MM.1S (cell line): ENCODE data around the gene AKAP6.
A peak's percentile ranks its signal among the peaks of the same experiment; 100 is the strongest.

ENCODE experiments used
- DNase-seq: peaks from one replicate; pipeline ENCODE4 v3.0.0-alpha.2; 2015
- H2AFZ ChIP-seq: fragments of 300-600 bp; sonication (generic); 2 replicates; pipeline ENCODE4 v1.6.0; 2016; ENCODE audit warnings: antibody characterized with exemption, low read length
- H3F3A ChIP-seq: fragments of 300-600 bp; sonication (generic); 2 replicates; pipeline ENCODE4 v1.6.1; 2016; ENCODE audit warnings: mild to moderate bottlenecking, antibody characterized with exemption, low read length, moderate library complexity, mixed read lengths; ENCODE audit not compliant: insufficient read depth
- H3K27ac ChIP-seq: fragments of 300-600 bp; sonication (generic); 2 replicates; pipeline ENCODE4 v1.5.1; 2016; ENCODE audit warnings: mild to moderate bottlenecking, low read length
- H3K27me3 ChIP-seq: fragments of 300-600 bp; sonication (generic); replicated peaks from 2 replicates; pipeline ENCODE4 v1.6.0; 2016; ENCODE audit warnings: low read length; ENCODE audit not compliant: insufficient read depth
- H3K36me3 ChIP-seq: fragments of 300-600 bp; sonication (generic); replicated peaks from 2 replicates; pipeline ENCODE4 v1.6.1; 2016; ENCODE audit warnings: mild to moderate bottlenecking, low read length, mixed read lengths; ENCODE audit not compliant: insufficient read depth
- H3K4me1 ChIP-seq: fragments of 300-600 bp; sonication (generic); 2 replicates; pipeline ENCODE4 v1.6.1; 2016; ENCODE audit warnings: low read length, mixed read lengths
- H3K4me2 ChIP-seq: fragments of 300-600 bp; sonication (generic); 2 replicates; pipeline ENCODE4 v1.6.0; 2016; ENCODE audit warnings: low read depth, low read length
- H3K4me3 ChIP-seq: fragments of 300-600 bp; sonication (generic); 2 replicates; pipeline ENCODE4 v1.5.1; 2016; ENCODE audit warnings: low read length, mixed read lengths
- H3K79me2 ChIP-seq: fragments of 300-600 bp; sonication (generic); 2 replicates; pipeline ENCODE4 v1.6.1; 2016; ENCODE audit warnings: mixed run types, low read length, mixed read lengths
- H3K9ac ChIP-seq: fragments of 300-600 bp; sonication (generic); 2 replicates; pipeline ENCODE4 v1.6.1; 2016; ENCODE audit warnings: low read length, mixed read lengths
- H3K9me2 ChIP-seq: fragments of 300-600 bp; sonication (generic); replicated peaks from 2 replicates; pipeline ENCODE4 v1.6.1; 2016; ENCODE audit warnings: mild to moderate bottlenecking, low read length, mixed read lengths; ENCODE audit not compliant: insufficient read depth
- H3K9me3 ChIP-seq: fragments of 300-600 bp; sonication (generic); replicated peaks from 2 replicates; pipeline ENCODE4 v1.6.1; 2016; ENCODE audit warnings: mild to moderate bottlenecking, low read length, mixed read lengths; ENCODE audit not compliant: insufficient read depth
- H4K20me1 ChIP-seq: fragments of 300-600 bp; sonication (generic); 2 replicates; pipeline ENCODE4 v1.6.1; 2016; ENCODE audit warnings: mild to moderate bottlenecking, low read length, moderate library complexity, mixed read lengths; ENCODE audit not compliant: insufficient read depth
- CTCF ChIP-seq: fragments of 300-600 bp; sonication (generic); IDR thresholded peaks from 2 replicates; pipeline ENCODE4 v1.5.1; 2016; ENCODE audit warnings: antibody characterized with exemption, low read length, mixed read lengths
- EZH2 ChIP-seq: fragments of 300-600 bp; sonication (generic); optimal IDR thresholded peaks from 2 replicates; pipeline ENCODE3; 2017; ENCODE audit warnings: low read depth, mild to moderate bottlenecking, antibody characterized with exemption, low read length, mixed read lengths
- EZH2phosphoT487 ChIP-seq: fragments of 300-600 bp; sonication (generic); IDR thresholded peaks from 2 replicates; pipeline ENCODE4 v1.6.1; 2018; ENCODE audit warnings: antibody characterized with exemption, low read length

Gene AKAP6

DNA sequence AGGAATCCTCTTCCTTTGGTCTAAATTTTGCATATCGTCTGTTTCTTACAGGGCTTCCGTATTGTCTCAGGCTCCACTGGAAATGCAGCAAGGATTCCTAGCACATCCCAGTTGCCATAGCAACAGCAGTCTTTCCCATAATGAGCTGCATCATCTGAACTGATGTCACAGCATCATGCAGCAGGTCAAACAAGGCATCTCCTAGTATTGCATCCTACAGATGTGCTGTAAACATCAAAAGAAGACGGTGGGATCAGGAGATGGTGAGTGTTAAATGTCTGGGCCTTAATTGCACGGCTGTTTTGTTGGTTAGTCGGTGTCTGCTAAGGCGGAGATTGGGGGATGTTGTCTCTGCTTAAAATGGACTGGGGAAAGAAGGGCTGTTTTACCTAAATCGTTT lies at the start of gene AKAP6:
Gene AKAP6 (plus strand): TSS at position 153 of the 400 bp plus-strand sequence. CDS start 104,196 bp downstream, outside the sequence.
- Histone ChIP-seq H3K79me2 (no peaks in the 10 kb centered on the region), H3K27ac (0 out of 2 replicates have a peak within 1 kb of the TSS, but pooled peaks have one; percentile 10), H3K9ac (no peak within 1 kb of the TSS), H3K9me3 (no peaks in the 10 kb centered on the region), H3K4me3 (peak within 1 kb of the TSS; percentile 5; the same call in 1 of the 2 replicates), H3K36me3 (no peaks in the 10 kb centered on the region), H3K4me1 (peaks cover 7% of the 10 kb centered on the region; the same call in 1 of the 2 replicates), H3K9me2 (no peaks in the 10 kb centered on the region), H3K4me2 (peak within 1 kb of the TSS; percentile 32; the same call in 1 of the 2 replicates), H2AFZ (no peak within 1 kb of the TSS), H3K27me3 (no peaks in the 10 kb centered on the region), H4K20me1 (no peaks in the 10 kb centered on the region), H3F3A (peaks cover 3% of the 10 kb centered on the region; the same call in 1 of the 2 replicates)
- TF ChIP-seq EZH2, result no peak
- no peak for TF ChIP-seq EZH2phosphoT487
- TF ChIP-seq CTCF, result no peak
- DNase-seq, result no peak

DNA sequence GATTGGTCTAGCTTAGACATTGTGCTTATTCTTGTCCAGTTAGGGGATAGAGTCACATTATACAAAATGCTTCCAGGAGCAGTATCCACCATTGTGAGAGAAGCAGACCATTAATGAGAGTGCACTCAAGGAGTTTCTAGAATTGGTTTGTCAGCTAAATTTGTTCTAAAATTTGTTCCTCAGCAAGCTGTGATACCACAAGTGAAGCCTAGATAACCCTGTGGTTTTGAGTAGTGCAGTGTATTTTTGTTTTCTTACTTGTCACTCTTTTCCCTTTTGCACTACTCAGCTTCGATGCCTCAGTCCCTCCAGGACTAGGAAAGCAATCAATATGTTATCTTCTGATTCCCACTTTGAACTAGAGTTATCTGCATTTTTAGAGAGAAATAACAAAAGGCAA lies 42.5 kb upstream of the AKAP6 start:
- Histone ChIP-seq H3K27ac (peak overlapping the region; percentile 65; the same call in 1 of the 2 replicates), H3K27me3 (no peaks in the 10 kb centered on the region), H3K79me2 (no peaks in the 10 kb centered on the region), H3K9me2 (no peaks in the 10 kb centered on the region), H3F3A (0 out of 2 replicates have a peak, but pooled peaks cover 9% of the 10 kb centered on the region), H3K9ac (no peak overlapping the region), H3K9me3 (no peaks in the 10 kb centered on the region), H3K4me3 (no peak overlapping the region), H2AFZ (no peak overlapping the region), H3K4me2 (peak overlapping the region; percentile 11), H4K20me1 (no peaks in the 10 kb centered on the region), H3K36me3 (no peaks in the 10 kb centered on the region), H3K4me1 (peaks cover 22% of the 10 kb centered on the region)
- peak; percentile 77 for DNase-seq
- TF ChIP-seq CTCF (no peak), EZH2phosphoT487 (no peak), EZH2 (no peak)

DNA sequence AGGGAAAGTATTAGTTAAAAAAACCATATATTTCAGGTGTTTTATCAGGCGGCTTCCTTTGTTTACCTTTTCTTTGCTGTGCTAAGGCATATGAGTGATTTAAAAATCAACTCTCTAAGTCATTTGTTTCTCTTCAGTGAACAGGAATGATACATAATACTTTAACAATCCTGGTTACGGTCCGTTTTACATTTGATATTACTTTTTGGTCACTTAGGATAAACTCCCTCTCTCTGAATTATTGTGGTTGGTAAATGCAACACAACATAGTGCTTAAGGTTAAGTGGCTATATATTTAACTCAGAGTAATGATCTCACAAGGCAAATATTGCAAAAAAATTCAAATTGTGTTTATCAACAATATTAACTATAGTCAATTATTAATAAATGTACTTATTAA lies 32.7 kb upstream of the AKAP6 start:
- no peaks in the 10 kb centered on the region for H3K9me2 ChIP-seq
- H3K27me3 ChIP-seq, result no peaks in the 10 kb centered on the region
- H3K4me3 ChIP-seq, result no peak overlapping the region
- no peaks in the 10 kb centered on the region for H3K79me2 ChIP-seq
- H3K4me2 ChIP-seq, result no peak overlapping the region
- no peaks in the 10 kb centered on the region for H3K4me1 ChIP-seq
- H3K9me3 ChIP-seq, result no peaks in the 10 kb centered on the region
- no peak for DNase-seq
- H3K36me3 ChIP-seq, result no peaks in the 10 kb centered on the region
- TF ChIP-seq EZH2 (no peak), CTCF (no peak), EZH2phosphoT487 (no peak)
- no peak overlapping the region for H2AFZ ChIP-seq
- no peak overlapping the region for H3K27ac ChIP-seq
- no peaks in the 10 kb centered on the region for H4K20me1 ChIP-seq
- no peaks in the 10 kb centered on the region for H3F3A ChIP-seq
- no peak overlapping the region for H3K9ac ChIP-seq
